Fibroblast of the conjunctiva (primary cell): ENCODE measurements around the gene HGS.
A peak's percentile ranks its signal among the peaks of the same experiment; 100 is the strongest.

Experiments
- DNase-seq: peaks from one replicate; pipeline ENCODE4 v3.0.0-alpha.2; 2010; ENCODE audit warnings: low read depth

HGS gene

GRCh38 chr17:81686614-81687013 is 2.8 kb downstream of the HGS start:
- DNase-seq, result no peak

GRCh38 chr17:81687770-81688541 is 4.1 kb downstream of the HGS start:
- no peak for DNase-seq

GRCh38 chr17:81688616-81689015 is 4.8 kb downstream of the HGS start:
- no peak for DNase-seq

GRCh38 chr17:81690066-81690465 is 6.3 kb downstream of the HGS start:
- no peak for DNase-seq

- DNase-seq, result no peak
These were observed 6.7 kb downstream of the HGS start for GRCh38 chr17:81690549-81690948.

- DNase-seq, result no peak
These were observed 7.4 kb downstream of the HGS start for GRCh38 chr17:81691196-81691595.

- DNase-seq, result no peak
These were observed 7.8 kb downstream of the HGS start for GRCh38 chr17:81691608-81692007.

GRCh38 chr17:81693509-81694210 is 9.8 kb downstream of the HGS start:
- no peak for DNase-seq

GRCh38 chr17:81694810-81695209 is 11.0 kb downstream of the HGS start:
- DNase-seq, result no peak

- no peak for DNase-seq
These were observed 11.4 kb downstream of the HGS start for GRCh38 chr17:81695211-81695610.

- no peak for DNase-seq
These were observed 12.0 kb downstream of the HGS start for GRCh38 chr17:81695801-81696200.

- no peak for DNase-seq
These were observed 12.6 kb downstream of the HGS start for GRCh38 chr17:81696218-81696941.

GRCh38 chr17:81697261-81698044 is 13.6 kb downstream of the HGS start:
- no peak for DNase-seq

- DNase-seq, result no peak
These were observed 16.8 kb downstream of the HGS start for GRCh38 chr17:81700353-81701287.

- DNase-seq, result no peak
These were observed 17.7 kb downstream of the HGS start for GRCh38 chr17:81701288-81702071.

GRCh38 chr17:81702934-81703746 is 19.3 kb downstream of the HGS start, which contains the start of gene MRPL12:
Gene MRPL12 (plus strand): TSS chr17:81703367. CDS start chr17:81703502, 135 bp downstream.
- peak; percentile 81 for DNase-seq

GRCh38 chr17:81703747-81704654 is 20.2 kb downstream of the HGS start:
- DNase-seq, result no peak
